ENCODE data around the gene TSPYL2. TPM values are rescaled to one million over a fixed set of nuclear protein-coding genes. Genes with fewer than 3 reads are reported as not detected.

TSPYL2 gene
- 100 to 1,000 TPM; 142 to 210 (median 180) TPM for total RNA-seq

- H3K9me3 ChIP-seq, result no peaks in the 10 kb centered on the region
- peak; percentile 86 to 87 for DNase-seq (ENCODE audit: low spot score in 2 of 2)
- peak within 1 kb of the TSS; percentile 92 to 98 (median 96) for H3K27ac ChIP-seq
- peaks cover 0 to 25% (median 3%) of the 10 kb centered on the region in 4 donors for H3K4me1 ChIP-seq
- peak; percentile 26 to 99 for TF ChIP-seq EP300 (IDR thresholded peaks at IDR 0.05)
- TF ChIP-seq, protein P1, sequence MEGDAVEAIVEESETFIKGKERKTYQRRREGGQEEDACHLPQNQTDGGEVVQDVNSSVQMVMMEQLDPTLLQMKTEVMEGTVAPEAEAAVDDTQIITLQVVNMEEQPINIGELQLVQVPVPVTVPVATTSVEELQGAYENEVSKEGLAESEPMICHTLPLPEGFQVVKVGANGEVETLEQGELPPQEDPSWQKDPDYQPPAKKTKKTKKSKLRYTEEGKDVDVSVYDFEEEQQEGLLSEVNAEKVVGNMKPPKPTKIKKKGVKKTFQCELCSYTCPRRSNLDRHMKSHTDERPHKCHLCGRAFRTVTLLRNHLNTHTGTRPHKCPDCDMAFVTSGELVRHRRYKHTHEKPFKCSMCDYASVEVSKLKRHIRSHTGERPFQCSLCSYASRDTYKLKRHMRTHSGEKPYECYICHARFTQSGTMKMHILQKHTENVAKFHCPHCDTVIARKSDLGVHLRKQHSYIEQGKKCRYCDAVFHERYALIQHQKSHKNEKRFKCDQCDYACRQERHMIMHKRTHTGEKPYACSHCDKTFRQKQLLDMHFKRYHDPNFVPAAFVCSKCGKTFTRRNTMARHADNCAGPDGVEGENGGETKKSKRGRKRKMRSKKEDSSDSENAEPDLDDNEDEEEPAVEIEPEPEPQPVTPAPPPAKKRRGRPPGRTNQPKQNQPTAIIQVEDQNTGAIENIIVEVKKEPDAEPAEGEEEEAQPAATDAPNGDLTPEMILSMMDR (IDR thresholded peaks at IDR 0.05), result peak in 2 of 5 experiments; percentile 39 to 42
- TF ChIP-seq POLR2A (IDR thresholded peaks at IDR 0.05), result peak; percentile 90 to 99
- peaks cover 0 to 14% (median 0%) of the 10 kb centered on the region in 3 donors for H3K36me3 ChIP-seq
- H3K27me3 ChIP-seq, result peaks cover 0 to 11% of the 10 kb centered on the region in 2 donors
- H3K4me3 ChIP-seq, result peak within 1 kb of the TSS; percentile 55 to 83 (median 70)
- WGBS, 2 donors, result 1 to 41% methylated on average over 56 to 84 of the region's 86 CpGs
Observed at GRCh38 chrX:53081925-53082772, at the start of gene TSPYL2. Gene TSPYL2 (plus strand): TSS chrX:53082367. CDS start chrX:53082499, 132 bp downstream.

DNA sequence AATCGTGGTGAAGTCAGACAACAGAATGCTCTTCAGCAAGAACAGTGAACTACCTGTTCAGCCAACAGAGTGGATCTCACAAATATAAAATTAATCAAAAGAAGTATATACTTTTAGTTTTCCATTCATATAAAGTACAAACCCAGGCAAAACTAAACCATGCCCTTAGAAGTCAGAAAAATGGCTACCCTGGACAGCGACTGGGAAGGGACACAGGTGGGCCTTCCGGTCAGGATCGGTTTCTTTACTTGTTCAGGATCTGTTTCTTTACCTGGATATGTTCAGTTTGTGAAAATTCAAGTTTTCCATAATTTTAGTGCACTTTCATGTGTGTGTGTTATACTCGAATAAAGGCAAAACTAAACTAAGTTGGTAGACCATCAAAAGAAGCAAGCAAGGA is 46.0 kb upstream of the TSPYL2 start:
- Histone ChIP-seq H3K27me3 (peaks cover 0 to 40% of the 10 kb centered on the region in 2 donors), H3K4me3 (no peak overlapping the region)

GRCh38 chrX:53039236-53039635 is 42.9 kb upstream of the TSPYL2 start:
- 75 to 91% methylated on average over 4 of the region's 4 CpGs for WGBS, 2 donors
- Histone ChIP-seq H3K27me3 (peaks cover 0 to 36% of the 10 kb centered on the region in 2 donors), H3K27ac (no peak overlapping the region), H3K9me3 (no peaks in the 10 kb centered on the region), H3K4me1 (no peaks in the 10 kb centered on the region), H3K4me3 (no peak overlapping the region), H3K36me3 (no peaks in the 10 kb centered on the region)
- DNase-seq (ENCODE audit: low spot score in 2 of 2), result no peak
- no peak for TF ChIP-seq POLR2A (IDR thresholded peaks at IDR 0.05)
- TF ChIP-seq, protein P1 (IDR thresholded peaks at IDR 0.05), result no peak
- no peak for TF ChIP-seq EP300 (IDR thresholded peaks at IDR 0.05)

More for the DNA sequence above, 46.0 kb upstream of the TSPYL2 start:
- whole genome bisulfite sequencing, 2 donors, result 63 to 74% methylated on average over 5 of the region's 5 CpGs
- H3K36me3 ChIP-seq, result no peaks in the 10 kb centered on the region
- no peak for DNase-seq (ENCODE audit: low spot score in 2 of 2)
- TF ChIP-seq, protein P1 (IDR thresholded peaks at IDR 0.05), result no peak
- TF ChIP-seq EP300 (IDR thresholded peaks at IDR 0.05), result no peak
- no peak for TF ChIP-seq POLR2A (IDR thresholded peaks at IDR 0.05)
- H3K27ac ChIP-seq, result no peak overlapping the region
- no peaks in the 10 kb centered on the region for H3K9me3 ChIP-seq
- H3K4me1 ChIP-seq, result no peaks in the 10 kb centered on the region

- Histone ChIP-seq H3K27ac (no peak overlapping the region), H3K27me3 (peaks cover 0 to 23% of the 10 kb centered on the region in 2 donors), H3K4me3 (no peak overlapping the region), H3K36me3 (no peaks in the 10 kb centered on the region), H3K9me3 (no peaks in the 10 kb centered on the region), H3K4me1 (peaks cover 0 to 14% (median 0%) of the 10 kb centered on the region in 4 donors)
- WGBS, 2 donors, result 61 to 72% methylated on average over 5 of the region's 5 CpGs
- no peak for DNase-seq (ENCODE audit: low spot score in 2 of 2)
- TF ChIP-seq EP300 (IDR thresholded peaks at IDR 0.05) (no peak), POLR2A (IDR thresholded peaks at IDR 0.05) (no peak)
- TF ChIP-seq, protein P1 (IDR thresholded peaks at IDR 0.05), result no peak
Observed at GRCh38 chrX:53044995-53045394, 37.2 kb upstream of the TSPYL2 start.

GRCh38 chrX:53047228-53047627 is 34.9 kb upstream of the TSPYL2 start:
- no peak overlapping the region for H3K4me3 ChIP-seq
- H3K27ac ChIP-seq, result peak overlapping the region in 1 of 4 donors; percentile 50
- H3K4me1 ChIP-seq, result peaks cover 0 to 29% (median 0%) of the 10 kb centered on the region in 4 donors
- WGBS, 2 donors, result 79 to 92% methylated on average over 6 of the region's 6 CpGs
- H3K27me3 ChIP-seq, result peaks cover 0 to 20% of the 10 kb centered on the region in 2 donors
- DNase-seq (ENCODE audit: low spot score in 2 of 2), result no peak
- no peaks in the 10 kb centered on the region for H3K36me3 ChIP-seq
- TF ChIP-seq POLR2A (IDR thresholded peaks at IDR 0.05) (no peak), EP300 (IDR thresholded peaks at IDR 0.05) (no peak)
- TF ChIP-seq, protein P1 (IDR thresholded peaks at IDR 0.05), result no peak
- H3K9me3 ChIP-seq, result no peaks in the 10 kb centered on the region
